ENCODE data around the gene UBAP1L.
A peak's percentile ranks its signal among the peaks of the same experiment; 100 is the strongest.
"Not testable (repeated sequence)": the region's sequence is repeated elsewhere in the genome, so short reads cannot be mapped to it uniquely, and the experiment has no call there.

UBAP1L gene

DNA sequence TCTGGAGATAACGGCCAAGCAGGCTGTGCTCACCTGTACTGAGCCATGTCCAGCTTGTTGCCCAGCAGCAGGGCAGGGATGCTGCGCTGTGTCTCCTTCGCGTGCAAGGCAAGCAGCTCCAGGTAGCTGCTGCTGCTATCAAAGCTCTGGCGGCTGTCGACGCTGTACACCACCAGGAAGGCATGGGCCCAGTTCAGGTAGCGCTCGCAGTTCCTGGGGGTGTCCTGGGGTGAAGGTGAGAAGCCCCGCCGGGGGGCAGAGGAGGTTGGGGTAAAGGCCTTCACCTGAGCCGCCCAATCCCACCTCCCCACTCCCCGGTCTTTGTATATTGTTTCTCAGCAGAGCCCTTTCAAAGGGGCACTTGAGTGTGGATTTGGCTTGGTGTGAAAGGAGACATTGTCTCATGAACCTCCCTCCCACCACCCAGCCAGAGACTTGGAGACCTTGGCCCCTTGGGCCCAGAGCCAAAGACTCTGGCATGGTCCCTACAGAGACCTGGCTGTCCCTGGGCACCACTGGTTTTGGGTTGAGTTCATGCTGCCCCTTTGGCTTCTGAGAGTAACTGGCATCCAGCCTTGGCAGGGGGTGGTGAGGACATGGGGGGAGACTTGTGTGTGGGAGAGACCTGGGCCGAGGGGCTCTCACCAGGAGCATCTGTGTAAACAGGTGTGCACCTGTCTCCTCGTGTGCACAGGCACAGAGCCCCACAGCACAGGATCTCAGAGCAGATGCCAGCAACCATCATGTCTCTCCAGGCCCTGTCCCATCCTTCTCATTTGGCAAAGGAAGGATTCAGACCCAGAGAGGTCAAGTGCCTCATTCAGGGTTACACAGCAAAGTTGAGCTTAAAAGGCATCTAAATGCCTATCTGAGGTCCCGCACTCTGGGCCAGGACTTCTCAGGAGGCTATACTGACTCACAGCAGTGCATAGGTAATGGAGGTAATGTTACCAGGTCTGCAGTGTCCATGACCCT, 56.3 kb downstream of the UBAP1L start:
- no peak overlapping the region for H3K9ac ChIP-seq (ENCODE audit: low read depth, low read length)
- no peaks in the 10 kb centered on the region for H3K4me1 ChIP-seq (ENCODE audit: insufficient read depth, low read length)
- H3K36me3 ChIP-seq (ENCODE audit: insufficient read depth, low read length), result no peaks in the 10 kb centered on the region; the same call in 1 of the 2 replicates
- no peaks in the 10 kb centered on the region for H3K9me3 ChIP-seq (ENCODE audit: control insufficient read depth, insufficient read depth, low read length)

DNA sequence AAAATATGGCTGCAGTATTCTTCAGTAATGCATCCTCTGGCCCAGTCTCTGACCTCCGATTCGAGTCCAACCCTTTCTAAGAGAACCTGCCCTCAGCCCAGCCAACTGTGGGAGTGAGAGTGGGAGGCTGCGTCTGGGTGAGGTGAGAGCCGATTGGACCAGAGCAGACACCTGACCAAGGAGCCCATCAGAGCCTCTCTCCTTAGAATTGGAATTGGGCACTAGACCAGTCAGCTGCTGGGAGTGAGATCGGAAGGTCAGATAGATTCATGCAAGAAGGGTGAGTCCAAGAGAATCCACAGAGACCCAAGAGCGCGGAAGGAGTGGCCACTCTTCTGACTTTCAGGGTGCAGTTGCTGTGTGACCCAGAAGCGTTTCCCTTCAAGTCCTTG, 57.5 kb downstream of the UBAP1L start:
- Histone ChIP-seq H3K9ac (ENCODE audit: low read depth, low read length) (no peak overlapping the region), H3K9me3 (ENCODE audit: control insufficient read depth, insufficient read depth, low read length) (no peaks in the 10 kb centered on the region), H3K36me3 (ENCODE audit: insufficient read depth, low read length) (no peaks in the 10 kb centered on the region; the same call in 1 of the 2 replicates), H3K4me1 (ENCODE audit: insufficient read depth, low read length) (no peaks in the 10 kb centered on the region)

DNA sequence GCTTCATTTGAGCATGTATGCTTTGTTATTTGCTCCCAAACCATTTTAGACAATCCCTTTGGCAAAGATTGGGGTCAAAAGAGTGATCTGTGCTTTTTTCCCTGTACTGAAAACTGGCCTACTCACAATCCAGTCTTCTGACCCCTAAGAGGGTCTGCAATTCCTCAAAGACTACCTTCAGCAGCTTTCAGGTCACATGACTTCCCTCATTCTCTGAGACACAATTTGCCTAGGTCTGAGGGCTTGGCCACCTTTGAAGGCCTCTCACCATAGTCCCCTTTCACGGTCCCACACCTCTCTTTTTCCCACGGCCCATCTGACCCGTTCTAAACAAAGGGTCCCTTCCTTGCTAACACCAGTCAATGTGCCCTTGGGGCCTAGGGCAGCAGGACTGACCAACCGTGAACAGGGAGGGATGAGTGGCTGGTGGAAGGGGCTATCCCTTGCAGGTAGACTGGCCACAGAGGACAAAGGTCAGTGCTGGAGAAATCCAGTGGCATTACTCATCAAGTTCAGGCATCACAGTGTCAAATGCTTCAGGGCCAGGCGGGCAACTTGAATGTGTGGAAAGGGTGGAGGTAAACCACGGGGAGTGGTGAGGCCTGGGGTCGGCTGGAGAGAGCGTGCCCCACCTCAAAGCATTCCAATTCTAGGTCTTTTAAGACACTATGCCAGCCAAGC, 58.0 kb downstream of the UBAP1L start:
- Histone ChIP-seq H3K9ac (ENCODE audit: low read depth, low read length) (no peak overlapping the region), H3K4me1 (ENCODE audit: insufficient read depth, low read length) (no peaks in the 10 kb centered on the region), H3K9me3 (ENCODE audit: control insufficient read depth, insufficient read depth, low read length) (no peaks in the 10 kb centered on the region), H3K36me3 (ENCODE audit: insufficient read depth, low read length) (no peaks in the 10 kb centered on the region; the same call in 1 of the 2 replicates)

DNA sequence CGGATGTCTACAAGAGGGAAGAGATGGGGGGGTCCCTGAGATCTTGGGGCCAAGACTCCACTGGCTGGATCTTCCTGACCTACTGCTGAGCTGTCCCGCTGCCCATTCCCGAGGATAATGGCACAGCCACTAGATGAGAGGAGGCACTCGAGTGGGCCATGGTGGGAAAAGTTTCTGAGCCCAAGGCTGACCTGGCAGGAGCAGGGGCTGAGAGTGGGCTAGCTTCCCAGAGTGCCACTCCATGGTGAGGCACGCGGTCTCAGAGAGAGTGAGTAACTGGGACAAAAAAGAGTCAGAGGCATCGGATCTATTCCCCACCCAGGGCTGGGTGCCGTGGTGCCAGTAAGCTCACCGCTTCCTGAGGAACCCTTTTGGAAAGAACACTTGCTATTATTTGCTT, 58.9 kb downstream of the UBAP1L start:
- H3K4me1 ChIP-seq (ENCODE audit: insufficient read depth, low read length), result no peaks in the 10 kb centered on the region
- H3K9me3 ChIP-seq (ENCODE audit: control insufficient read depth, insufficient read depth, low read length), result no peaks in the 10 kb centered on the region
- no peaks in the 10 kb centered on the region; the same call in 1 of the 2 replicates for H3K36me3 ChIP-seq (ENCODE audit: insufficient read depth, low read length)

DNA sequence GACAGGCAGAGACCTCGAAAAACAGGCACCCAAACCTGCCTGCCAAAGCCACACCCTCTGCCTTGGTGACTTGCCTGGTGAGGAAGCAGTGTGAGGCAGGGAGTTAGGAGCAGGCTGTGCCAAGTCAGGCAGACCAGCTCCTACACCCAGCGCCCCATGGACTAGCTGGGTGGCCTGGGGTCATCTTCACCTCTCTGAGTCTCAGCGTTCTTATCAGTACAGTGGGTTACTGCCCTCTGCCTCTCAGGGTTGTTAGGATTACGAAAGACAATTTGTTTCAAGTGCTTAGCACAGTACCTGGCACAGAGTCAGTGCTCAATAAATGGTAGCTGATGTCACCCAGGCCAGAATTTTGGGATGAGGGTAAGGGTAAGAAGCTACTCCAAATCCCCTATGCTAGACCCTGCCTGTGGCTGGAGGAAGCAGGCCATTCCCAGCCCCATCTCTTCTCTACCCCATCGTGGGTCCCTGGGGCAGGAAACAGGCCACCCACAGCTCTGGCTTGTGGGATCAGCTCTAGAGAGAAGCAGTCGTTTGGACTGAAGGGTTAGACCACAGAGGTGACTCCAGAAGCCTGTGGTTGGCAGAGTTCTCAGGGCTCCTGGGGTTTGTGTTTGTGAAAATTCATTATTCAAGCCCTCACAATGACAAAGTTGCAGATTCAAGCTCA, 59.7 kb downstream of the UBAP1L start:
- H3K4me1 ChIP-seq (ENCODE audit: insufficient read depth, low read length), result no peaks in the 10 kb centered on the region
- no peaks in the 10 kb centered on the region for H3K9me3 ChIP-seq (ENCODE audit: control insufficient read depth, insufficient read depth, low read length)
- no peak overlapping the region for H3K9ac ChIP-seq (ENCODE audit: low read depth, low read length)
- H3K36me3 ChIP-seq (ENCODE audit: insufficient read depth, low read length), result no peaks in the 10 kb centered on the region; the same call in 1 of the 2 replicates

More for the DNA sequence above, 58.9 kb downstream of the UBAP1L start:
- no peak overlapping the region for H3K9ac ChIP-seq (ENCODE audit: low read depth, low read length)

DNA sequence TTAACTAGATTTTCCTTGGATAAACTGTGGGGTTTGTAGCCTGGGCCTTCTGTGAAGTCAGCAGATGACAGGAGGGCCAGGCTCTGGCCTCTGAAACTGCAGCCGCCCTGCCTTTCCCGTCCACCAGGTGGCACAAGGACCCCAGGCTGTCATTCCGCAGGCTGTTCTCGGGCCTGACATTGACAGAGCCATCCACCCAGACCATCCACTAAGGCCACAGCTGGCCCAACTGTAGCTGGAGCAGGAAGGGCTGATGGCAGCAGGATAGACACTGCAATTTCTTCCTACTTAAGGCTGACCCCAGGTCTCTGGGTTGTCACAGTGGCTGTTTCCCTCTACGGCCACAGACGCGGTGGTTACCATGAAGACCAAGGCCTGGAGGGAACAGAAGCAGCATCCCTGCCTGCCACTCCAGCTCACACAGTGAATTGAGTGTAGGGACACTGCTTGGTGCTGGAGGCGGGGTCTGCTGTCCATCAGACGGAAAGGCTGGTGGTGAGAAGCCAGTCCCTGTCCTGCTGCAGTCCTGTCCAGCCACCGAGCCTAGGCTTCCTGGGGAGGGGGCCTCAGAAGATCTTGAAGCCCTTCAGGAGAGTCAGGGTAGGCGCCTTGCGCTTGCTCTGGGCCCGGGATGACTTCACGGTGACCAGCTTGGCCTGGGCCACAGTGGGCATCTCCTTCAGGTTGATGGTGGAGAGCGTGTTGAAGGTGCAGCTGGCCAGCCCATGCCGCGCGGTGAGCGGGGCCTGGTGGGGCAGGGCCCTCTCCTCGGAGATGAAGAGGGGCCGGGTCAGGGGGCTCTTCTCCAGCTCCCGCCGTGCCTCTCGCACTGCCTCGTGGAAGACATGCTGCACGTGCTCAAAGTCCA, 60.4 kb downstream of the UBAP1L start:
- H3K4me1 ChIP-seq (ENCODE audit: insufficient read depth, low read length), result no peaks in the 10 kb centered on the region
- no peak overlapping the region for H3K9ac ChIP-seq (ENCODE audit: low read depth, low read length)
- no peaks in the 10 kb centered on the region for H3K9me3 ChIP-seq (ENCODE audit: control insufficient read depth, insufficient read depth, low read length)
- H3K36me3 ChIP-seq (ENCODE audit: insufficient read depth, low read length), result no peaks in the 10 kb centered on the region; the same call in 1 of the 2 replicates

DNA sequence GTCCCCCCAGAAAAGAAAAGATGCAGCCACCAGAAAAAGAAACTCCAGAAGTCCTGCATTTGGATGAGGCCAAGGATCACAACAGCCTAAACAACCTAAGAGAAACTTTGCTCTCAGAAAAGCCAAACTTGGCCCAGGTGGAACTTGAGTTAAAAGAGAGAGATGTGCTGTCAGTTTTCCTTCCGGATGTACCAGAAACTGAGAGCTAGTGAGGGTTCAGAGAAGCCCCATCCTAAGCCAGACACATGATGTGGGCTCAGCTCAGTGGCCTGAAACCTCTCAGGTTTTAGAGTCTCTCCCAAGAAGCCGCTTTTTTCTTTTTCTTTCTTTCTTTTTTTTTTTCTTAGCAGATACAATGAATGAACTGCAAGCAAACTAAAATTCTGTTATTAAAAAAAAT, 62.0 kb downstream of the UBAP1L start:
- no peaks in the 10 kb centered on the region for H3K4me1 ChIP-seq (ENCODE audit: insufficient read depth, low read length)
- no peaks in the 10 kb centered on the region; the same call in 1 of the 2 replicates for H3K36me3 ChIP-seq (ENCODE audit: insufficient read depth, low read length)
- H3K9ac ChIP-seq (ENCODE audit: low read depth, low read length), result no peak overlapping the region
- no peaks in the 10 kb centered on the region for H3K9me3 ChIP-seq (ENCODE audit: control insufficient read depth, insufficient read depth, low read length)

DNA sequence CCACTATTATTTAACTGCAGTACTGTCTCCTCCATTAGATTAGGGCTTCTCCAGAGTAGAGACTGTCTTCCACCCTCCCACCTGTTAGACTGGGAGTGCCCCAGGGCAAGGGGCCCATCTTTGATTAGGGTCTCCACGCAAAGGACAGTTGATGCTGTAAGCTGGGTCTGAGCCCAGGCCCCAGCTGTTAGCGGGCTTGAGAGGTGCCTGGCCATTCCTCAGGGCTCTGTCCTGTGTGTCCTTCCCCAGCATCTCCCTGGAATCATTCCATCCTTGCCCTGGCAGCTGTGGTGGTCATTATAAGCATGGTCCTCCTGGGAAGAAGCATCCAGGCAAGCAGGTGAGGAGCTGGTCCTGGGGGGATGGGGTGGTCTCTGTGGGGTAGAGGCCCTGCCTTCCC, 63.7 kb downstream of the UBAP1L start:
- Histone ChIP-seq H3K4me1 (ENCODE audit: insufficient read depth, low read length) (no peaks in the 10 kb centered on the region), H3K9ac (ENCODE audit: low read depth, low read length) (no peak overlapping the region), H3K9me3 (ENCODE audit: control insufficient read depth, insufficient read depth, low read length) (no peaks in the 10 kb centered on the region), H3K36me3 (ENCODE audit: insufficient read depth, low read length) (no peaks in the 10 kb centered on the region)

DNA sequence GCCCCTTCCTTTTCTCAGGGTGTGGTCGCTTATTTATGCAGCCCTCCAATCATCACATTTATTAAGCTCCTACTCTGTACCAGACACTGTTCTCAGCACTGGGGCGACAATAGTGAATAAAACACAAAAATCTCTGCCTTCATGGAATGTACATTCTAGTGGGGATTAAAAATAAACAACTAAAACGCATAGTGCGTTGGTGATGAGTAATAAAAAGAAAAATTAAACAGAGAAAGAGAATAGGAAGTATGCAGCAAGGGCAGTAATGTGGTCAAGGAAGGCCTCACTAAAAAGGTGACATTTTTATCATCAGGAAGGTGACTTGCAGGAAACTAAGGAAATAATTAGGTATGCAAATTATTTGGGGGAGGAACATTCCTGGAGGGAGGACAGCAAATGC, 64.7 kb downstream of the UBAP1L start:
- no peaks in the 10 kb centered on the region for H3K36me3 ChIP-seq (ENCODE audit: insufficient read depth, low read length)
- no peak overlapping the region for H3K9ac ChIP-seq (ENCODE audit: low read depth, low read length)
- no peaks in the 10 kb centered on the region for H3K4me1 ChIP-seq (ENCODE audit: insufficient read depth, low read length)
- no peaks in the 10 kb centered on the region for H3K9me3 ChIP-seq (ENCODE audit: control insufficient read depth, insufficient read depth, low read length)

DNA sequence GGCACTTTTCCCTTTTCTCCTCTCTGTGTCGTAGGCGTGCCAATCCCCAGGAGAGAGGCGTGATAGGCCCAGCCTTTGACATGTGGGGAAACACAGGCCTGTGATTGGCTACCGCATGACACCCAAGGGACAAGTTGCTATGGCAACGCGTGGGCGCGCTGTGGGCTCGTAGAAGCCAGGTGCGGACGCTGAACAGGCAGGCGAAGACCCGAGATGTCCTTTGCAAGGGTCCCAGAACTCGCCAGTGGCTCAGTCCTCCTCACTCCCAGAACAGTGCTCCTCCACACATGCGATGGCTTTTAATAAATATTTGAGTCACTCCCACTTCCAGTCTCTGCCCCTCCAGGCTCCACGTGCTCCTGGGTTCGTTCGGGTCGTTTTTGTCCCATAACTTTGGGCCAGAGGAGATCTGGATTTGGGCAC, 65.6 kb downstream of the UBAP1L start:
- Histone ChIP-seq H3K9me3 (ENCODE audit: control insufficient read depth, insufficient read depth, low read length) (no peaks in the 10 kb centered on the region), H3K36me3 (ENCODE audit: insufficient read depth, low read length) (no peaks in the 10 kb centered on the region), H3K9ac (ENCODE audit: low read depth, low read length) (peak overlapping the region; percentile 1; the same call in 1 of the 2 replicates), H3K4me1 (ENCODE audit: insufficient read depth, low read length) (peaks cover 3% of the 10 kb centered on the region; the same call in 1 of the 2 replicates)

DNA sequence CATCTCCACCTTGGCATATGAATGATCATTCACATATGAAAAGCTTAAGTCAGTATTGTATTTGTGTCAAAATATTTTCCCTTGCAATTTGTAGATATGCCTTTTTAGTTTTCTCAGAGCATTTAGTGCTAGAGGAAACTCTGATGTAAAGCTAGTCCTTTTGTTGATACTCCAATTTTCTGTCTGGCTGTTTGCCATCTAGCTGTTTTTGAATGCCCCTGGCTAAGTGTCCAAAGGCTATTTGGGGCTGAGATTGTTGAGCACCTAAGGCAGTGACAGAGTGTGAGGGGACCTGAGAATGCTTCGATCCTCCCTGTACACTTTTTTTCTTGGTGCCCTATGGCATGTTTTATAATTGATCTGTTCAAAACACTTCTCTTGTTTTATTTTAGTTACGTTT, 66.8 kb downstream of the UBAP1L start:
- Histone ChIP-seq H3K9me3 (ENCODE audit: control insufficient read depth, insufficient read depth, low read length) (no peaks in the 10 kb centered on the region), H3K9ac (ENCODE audit: low read depth, low read length) (no peak overlapping the region), H3K36me3 (ENCODE audit: insufficient read depth, low read length) (no peaks in the 10 kb centered on the region), H3K4me1 (ENCODE audit: insufficient read depth, low read length) (peaks cover 3% of the 10 kb centered on the region; the same call in 1 of the 2 replicates)

DNA sequence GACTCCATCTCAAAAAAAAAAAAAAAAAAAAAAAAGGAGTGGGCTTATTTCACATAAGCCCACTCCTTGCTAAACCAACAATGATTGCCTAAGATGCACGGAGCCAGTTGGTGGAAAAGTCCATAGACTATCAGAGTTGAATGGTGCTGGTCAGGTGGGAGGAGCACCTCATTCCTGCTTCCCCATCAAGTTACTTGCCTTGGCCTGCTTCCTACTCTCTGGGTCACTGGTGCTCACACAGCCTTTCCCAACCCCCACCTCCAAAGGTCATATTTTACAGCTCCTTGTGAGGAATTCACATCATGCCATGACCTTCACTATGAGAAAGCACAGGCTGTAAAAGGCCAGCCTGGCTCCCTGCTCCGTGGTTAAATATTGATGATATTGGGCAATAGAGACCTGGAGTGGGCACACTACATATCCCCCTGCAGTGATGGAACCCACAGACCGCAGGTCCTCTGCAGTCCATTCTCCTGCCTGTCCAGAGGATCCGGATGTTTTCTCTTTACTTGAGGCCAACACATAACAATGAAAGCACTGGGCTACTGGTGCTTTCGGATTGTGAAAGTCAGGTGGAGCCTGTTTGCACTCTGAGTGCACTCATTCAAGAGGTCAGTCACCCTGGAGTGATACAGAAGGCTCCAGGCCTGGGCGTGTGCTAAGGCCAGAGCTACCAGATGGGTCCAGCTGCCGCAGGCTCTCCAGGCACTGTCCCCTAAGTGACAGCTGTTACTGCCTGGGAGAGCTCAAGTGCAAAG, 70.1 kb downstream of the UBAP1L start, which contains the start of gene SLC51B:
TSS of gene SLC51B (plus strand) at position 664 of the 758 bp plus-strand sequence. CDS start 4,618 bp downstream, outside the sequence.
- Histone ChIP-seq H3K9ac (ENCODE audit: low read depth, low read length) (no peak within 1 kb of the TSS), H3K36me3 (ENCODE audit: insufficient read depth, low read length) (no peaks in the 10 kb centered on the region), H3K4me1 (ENCODE audit: insufficient read depth, low read length) (peaks cover 3% of the 10 kb centered on the region; the same call in 1 of the 2 replicates), H3K9me3 (ENCODE audit: control insufficient read depth, insufficient read depth, low read length) (no peaks in the 10 kb centered on the region)

DNA sequence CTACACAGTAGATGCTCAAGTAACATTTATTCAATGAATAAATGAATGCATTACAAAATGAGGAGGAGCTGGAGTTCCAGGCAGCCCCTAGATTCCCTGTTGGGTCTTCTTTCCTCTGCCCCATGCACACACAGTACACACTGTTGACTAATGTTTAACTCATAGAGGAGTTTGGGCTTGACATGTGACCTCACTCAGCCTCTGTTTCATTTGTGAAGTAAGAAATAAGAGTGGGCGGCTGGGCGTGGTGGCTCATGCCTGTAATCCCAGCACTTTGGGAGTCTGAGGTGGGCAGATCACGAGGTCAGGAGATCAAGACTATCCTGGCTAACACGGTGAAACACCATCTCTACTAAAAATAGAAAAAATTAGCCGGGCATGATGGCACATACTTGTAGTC, 70.8 kb downstream of the UBAP1L start:
- H3K4me1 ChIP-seq (ENCODE audit: insufficient read depth, low read length); H3K9ac ChIP-seq (ENCODE audit: low read depth, low read length); H3K36me3 ChIP-seq (ENCODE audit: insufficient read depth, low read length); H3K9me3 ChIP-seq (ENCODE audit: control insufficient read depth, insufficient read depth, low read length): not testable (repeated sequence)
